Cortex of kidney (tissue), 1 donor: ENCODE measurements around the gene SIVA1.
"Not testable (repeated sequence)": the region's sequence is repeated elsewhere in the genome, so short reads cannot be mapped to it uniquely, and the experiment has no call there.

Source experiments
- DNase-seq: peaks from one replicate; lab custom pipeline; 2025; lab: John Stamatoyannopoulos, UW

Gene SIVA1

DNA sequence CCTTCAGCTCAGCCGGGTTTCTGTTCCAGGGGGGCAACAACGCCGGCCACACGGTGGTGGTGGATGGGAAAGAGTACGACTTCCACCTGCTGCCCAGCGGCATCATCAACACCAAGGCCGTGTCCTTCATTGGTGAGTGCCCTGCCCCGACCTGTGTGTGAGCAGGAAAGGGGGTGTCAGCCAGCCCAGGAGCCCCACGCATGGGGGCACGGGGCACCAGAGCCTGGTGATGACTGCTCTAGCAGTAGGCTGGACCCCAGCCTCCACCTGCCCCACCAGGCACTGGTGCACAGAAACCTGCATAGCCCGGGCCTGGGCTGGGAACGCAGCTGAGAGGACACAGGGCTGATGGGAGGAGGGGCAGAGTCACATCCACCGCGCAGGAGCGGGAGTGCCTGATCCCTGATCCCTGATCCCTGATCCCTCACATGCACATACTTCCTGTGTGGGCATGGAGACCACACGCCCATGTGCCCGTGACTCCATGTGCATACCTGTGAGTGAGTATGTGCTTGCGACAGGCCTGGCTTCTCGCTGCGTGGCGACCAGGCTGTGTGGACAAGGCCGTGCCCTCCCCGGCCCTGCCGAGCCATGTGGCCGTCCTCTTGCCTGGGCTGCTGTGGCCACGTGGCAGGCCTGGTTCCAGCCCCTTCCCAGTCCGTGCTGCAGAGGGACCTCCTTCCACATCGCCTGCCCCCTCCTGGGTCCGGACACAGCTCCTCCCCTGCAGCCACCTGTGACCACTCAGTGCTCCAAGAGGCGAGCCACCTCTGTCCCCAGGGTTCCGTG lies 17.8 kb upstream of the SIVA1 start:
- DNase-seq = no peak

DNA sequence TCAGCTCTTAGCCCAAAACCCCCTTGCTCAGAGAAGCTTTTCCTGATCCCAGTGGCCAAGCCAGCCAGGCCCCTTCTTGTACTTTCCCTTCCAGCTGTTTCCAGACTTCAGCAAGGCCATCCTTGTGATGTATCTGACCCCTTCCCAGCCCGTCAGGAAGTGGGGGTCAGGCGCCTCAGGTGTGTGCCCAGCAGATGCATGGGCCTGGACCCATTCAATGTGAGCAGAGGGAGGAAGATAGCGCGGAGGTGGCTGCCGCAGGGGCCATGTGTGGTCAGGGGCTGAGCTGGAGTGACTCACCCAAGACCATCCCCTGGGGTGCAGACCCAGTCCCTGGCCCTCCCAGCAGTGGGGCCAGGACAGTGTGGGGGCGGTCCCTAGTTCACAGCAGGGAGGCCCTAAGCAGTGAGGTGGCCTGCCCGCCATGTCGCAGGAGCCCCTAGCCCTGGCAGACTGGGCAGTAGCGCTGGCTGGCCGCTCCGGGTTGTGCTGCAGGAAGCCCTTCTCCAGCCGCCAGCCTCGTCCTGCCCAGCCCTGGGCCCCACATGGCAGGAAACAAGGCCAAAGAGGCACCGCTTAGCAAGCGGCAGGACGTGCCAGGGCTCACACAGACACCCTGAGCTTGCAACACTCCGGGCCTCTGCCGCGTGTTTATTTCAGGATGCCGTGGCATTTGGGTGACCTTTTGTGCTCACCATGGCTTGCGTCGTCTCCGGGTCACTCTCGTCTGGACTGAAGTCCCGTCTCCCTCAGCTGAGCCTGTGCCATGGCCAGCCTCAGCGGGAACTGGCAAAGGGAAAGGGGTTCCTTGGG lies 16.9 kb upstream of the SIVA1 start:
- DNase-seq = no peak

DNA sequence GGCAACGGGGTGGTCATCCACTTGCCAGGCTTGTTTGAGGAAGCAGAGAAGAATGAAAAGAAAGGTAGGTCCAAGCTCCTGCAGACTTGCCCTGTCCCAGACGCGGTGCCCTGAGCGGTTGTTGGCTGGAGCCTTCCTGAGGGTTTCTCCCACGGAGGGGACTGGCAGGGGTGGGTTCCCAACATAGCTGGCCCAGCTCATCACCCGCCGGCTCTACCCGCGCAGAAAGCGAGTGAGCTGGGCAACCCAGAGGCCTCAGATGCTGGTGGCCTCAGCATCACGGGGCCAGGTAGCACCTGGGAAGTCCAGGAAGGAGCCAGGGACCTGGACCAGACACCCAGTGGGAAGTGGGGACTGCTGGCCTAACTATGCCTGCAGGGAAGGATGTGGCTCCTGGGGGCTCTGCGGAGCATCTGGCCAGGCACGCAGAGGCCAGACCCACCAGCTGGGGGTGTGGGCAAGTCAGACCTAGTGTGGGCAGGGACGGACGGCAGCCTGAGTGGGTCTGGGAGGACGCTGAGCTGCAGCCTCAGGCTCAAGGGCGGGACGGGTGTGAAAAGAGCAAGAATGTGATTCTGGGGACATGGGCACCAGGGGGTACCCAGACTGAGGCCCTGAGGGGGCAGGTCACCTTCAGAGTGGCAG lies 14.4 kb upstream of the SIVA1 start:
- DNase-seq = no peak

DNA sequence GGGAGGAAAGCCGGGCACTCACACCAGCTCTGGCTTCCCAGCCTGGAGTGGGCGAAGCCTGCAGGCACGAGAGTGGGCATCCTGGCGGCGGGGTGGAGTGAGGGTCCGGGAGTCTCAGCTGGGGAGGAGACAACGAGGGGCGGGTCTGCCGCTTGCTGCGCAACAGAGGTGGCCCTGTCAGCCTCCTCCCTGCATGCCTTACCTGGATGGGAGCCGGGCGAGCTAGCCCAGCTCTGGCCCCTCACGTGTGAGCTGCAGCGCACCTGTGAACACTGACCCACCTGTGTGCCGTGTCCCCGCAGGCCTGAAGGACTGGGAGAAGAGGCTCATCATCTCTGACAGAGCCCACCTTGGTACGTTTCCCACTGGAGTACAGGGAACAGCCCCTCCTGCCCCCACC lies 13.9 kb upstream of the SIVA1 start:
- DNase-seq = no peak

DNA sequence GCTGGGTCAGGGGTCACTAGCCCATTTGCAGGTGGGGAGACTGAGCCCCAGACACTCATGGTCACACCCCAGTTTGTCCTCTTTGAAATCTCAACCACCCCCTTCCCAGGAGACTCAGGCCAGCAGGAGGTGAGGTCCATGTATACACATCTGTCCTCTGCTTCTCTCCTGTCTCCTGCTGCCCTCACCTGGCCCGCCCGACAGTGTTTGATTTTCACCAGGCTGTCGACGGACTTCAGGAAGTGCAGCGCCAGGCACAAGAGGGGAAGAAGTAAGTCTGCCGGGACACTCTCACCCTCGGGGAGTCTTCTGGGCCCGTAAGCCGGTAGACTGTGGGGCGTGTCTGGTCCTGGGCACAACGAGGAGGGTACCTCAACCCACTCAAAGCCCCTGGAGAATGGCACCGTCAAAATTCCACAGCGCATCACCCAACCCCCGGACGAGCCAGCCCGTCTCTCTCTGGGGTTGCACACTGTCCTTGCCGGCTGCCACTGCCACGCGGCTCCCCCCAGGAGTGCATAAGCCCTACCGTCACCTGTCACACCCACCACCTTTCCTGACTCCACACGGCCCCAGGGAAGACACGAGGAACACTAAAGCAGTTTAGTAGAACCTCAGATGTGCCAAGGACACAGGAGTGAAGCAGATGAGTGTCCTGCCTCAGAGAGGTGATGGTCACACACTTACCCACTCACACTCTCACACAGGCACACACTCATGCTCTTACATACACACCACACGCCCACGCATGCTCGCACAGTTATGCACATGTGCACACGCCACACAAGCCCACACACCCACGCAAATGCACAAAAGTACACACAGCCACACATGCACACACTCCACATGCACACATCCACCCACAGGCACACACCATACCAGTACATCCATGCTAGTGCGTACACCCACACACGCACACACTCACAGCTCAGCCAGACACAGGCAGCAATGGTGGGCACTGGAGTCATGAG lies 13.1 kb upstream of the SIVA1 start:
- DNase-seq = no peak

DNA sequence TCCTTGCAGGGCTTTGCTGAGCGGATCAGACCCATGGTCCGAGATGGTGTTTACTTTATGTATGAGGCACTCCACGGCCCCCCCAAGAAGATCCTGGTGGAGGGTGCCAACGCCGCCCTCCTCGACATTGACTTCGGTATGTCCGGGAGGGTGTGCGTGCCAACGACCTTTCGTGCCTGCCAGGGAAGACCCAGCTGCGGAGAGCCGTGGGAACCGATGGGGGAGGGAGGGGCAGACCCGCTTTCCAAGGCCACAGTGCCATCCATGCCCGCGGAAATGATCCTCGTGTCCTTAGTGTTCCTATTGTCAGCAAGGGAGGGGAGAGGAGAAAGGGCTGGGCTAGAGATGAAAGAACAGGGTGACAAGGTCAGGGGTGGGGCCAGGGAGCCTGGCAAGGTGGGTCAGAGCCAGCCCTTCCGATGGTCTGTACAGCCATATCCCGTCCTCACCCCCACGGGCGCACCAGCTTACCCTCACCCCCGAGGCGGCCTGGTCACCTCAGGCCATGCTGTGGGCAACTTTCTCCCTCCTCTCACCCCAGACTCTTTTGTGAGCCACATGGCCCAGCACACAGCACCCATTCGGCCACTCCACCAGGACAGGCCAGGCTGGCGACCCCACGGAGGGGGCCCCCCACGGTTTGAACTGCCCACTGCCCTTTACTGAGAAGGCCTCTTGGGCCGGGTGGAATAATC lies 11.7 kb upstream of the SIVA1 start:
- DNase-seq = no peak

DNA sequence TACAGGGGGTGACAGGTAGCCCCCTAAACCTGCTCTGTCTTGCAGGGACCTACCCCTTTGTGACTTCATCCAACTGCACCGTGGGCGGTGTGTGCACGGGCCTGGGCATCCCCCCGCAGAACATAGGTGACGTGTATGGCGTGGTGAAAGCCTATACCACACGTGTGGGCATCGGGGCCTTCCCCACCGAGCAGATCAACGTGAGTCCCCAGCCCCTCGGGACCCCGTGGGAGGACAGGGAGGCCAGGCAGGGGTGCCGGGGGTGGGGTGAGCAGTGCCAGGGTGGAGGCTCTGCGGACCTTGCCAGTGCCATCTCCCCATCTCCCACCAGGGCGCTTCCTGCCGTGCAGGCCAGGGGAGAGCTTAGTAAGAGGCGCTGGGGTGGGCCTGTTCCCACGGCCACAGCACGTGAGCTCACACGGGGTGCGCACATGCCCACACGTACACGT lies 11.1 kb upstream of the SIVA1 start:
- no peak for DNase-seq

DNA sequence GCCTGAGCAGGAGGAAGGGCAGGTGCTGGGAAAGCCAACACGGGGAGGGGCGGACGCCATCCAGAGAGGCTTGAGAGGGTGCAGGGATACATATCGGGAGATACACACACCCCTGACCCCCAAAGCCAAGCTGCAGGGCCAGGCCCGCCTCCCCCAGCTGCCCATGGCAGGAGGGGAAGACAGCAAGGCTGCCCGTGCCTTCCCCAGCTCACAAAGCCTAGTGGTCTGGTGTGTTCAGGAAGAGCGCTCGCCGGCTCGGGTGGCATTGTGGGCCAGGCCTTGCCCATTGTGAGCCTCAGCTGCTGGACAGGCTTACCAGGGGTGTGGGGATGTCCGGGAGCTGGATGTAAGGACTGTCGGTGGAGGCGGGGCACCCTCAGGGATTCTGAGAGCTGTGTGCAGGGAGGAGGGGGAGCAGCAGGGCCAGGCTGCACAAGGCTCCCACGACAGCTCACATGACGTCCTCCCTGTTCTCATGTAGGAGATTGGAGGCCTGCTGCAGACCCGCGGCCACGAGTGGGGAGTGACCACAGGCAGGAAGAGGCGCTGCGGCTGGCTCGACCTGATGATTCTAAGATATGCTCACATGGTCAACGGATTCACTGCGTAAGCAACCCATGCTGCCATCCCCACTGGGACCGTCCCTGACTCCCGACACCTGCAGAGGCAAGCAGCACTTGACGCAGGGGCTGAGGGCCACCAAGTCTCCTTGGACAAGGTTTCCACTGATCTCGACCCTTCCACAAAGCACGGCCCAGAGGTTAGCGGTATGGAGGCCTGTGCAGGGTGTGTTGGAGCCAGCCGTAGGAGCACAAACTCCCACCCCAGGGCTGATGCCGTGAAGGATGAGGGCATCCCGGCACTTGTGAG lies 10.1 kb upstream of the SIVA1 start:
- no peak for DNase-seq

DNA sequence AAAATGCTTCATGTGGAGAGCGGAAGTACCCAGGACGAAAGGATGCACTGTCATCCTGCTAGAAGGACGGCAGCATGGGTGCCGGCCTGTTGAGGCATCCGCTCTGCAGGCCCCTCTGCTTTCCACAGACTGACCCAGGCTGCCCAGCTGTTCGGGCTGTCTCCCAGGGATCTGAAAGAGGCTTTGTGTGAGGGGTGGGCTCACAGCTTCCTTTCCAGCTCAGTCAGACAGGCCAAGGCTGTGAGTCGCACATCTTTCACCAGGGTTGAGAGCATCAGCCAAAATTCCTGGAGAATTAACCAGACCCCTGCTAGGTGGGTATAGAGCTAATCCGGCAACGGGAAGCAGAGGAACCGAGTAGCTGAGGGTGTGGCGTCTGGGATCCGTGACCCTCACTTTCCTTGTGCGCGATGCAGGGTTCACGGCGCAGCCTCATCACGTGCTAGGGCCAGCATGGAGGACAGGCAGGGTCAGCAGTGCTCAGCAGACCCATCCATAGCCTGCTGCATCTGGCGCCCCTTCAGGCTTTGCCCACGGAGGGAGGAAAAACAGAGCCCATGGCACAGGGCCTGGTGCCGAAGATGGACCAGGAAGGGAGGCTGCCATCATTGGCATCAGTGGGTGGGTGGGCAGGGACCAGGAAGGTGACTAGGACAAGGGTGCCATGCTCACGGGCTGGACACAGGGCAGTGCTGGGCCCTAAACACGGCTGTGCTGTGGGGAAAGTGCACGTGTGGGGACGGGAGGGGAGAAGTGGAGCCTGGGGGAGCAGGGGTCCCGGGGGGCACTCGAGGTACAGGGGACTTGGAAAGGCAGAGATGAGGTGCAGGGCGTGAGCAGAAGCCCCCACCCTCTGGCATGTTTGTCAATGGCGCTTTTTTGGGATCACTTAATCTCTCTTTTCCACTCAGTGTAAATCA lies 9.2 kb upstream of the SIVA1 start:
- DNase-seq = no peak

DNA sequence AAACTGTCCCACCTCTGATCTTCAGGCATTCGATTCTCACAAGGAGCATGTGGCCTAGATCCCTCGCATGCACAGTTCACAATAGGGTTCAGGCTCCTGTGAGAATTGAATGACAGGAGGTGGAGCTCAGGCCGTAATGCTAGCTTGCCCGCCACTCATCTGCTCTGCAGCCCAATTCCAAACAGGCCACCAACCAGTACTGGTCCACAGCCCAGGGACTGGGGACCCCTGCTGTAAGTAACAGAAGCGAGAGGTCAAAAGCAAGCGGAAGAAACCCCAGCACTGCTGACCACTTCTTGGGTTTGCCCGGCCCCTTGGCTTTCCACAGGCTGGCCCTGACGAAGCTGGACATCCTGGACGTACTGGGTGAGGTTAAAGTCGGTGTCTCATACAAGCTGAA lies 8.5 kb upstream of the SIVA1 start:
- no peak for DNase-seq

DNA sequence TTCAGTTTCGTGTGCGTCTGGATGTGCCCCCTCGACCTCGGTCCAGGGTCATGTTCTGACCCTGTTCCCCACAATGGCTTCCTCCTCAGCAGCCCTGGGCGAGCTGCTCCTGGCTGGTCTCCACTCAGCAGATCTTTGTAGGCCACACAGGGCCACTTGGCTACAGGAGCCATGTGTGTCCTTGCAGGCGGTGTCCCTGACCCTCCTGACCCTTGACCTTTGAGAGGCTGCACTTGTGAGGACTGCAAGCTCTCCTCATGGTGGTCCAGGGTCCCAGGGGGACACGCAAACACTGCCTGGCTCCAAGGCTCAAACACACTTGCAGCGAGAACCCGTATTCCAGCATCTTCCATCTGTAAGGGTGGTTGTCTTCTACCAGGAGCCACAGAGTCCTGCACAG lies 7.5 kb upstream of the SIVA1 start:
- DNase-seq = no peak

DNA sequence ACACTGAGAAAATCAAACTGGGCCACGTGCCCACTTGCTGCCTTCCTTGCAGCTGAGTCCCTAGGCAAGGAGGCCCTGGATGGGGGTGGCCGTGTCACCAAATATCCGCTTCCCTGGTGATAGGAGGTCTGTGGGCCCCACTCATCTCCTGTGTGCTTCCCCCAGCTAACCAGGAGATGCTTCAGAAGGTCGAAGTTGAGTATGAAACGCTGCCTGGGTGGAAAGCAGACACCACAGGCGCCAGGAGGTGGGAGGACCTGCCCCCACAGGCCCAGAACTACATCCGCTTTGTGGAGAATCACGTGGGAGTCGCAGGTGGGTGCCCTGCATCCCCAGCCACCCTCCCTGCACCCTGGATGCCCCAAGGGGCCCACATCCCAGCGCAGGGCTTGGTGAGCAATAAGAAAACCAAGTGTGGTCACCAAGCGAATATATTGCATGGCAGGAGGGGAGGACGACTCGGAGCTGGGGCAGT lies 6.8 kb upstream of the SIVA1 start:
- DNase-seq = no peak

DNA sequence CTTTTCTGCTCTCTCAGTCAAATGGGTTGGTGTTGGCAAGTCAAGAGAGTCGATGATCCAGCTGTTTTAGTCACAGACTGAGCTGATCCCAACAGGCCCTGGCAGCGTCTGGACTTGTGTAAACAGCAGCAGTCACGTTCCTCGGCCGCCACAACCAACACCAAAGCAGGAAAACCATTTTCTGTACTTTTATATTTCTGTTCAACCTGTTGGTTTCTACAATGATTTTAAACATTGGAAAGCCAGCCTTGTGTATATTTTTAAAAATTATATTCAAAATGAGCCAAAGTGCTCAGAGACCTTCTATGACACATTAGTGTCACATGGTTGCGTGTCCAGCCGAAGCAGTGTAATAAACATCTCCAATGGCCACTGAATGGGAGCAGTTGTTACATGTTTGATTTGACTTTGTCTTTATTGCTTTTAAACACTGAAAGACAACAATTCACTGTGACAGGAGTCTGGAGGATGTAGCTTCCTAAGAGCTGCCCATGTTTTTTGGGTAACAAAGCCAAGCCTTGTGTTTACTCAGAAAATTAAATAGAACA lies 5.9 kb upstream of the SIVA1 start:
- no peak for DNase-seq

DNA sequence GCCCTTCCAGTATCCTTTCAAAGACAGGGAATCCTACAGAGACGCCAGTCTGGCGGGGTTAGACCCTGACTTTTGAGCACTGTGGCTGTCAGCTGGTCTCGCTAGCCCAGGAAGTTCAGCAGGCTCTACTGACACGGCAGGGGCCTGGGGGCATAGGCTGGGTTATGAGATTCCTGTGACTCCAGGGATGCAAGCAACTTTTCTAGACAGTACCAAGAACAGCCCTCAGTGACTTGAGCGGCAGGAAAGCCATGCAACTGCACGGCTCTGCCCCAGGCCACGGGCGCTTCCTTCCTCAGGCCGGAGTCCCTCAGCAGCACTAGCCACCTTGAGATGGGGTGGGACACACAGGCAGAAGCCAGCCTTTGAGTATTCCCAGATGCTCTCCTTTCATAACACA lies 5.1 kb upstream of the SIVA1 start:
- no peak for DNase-seq

DNA sequence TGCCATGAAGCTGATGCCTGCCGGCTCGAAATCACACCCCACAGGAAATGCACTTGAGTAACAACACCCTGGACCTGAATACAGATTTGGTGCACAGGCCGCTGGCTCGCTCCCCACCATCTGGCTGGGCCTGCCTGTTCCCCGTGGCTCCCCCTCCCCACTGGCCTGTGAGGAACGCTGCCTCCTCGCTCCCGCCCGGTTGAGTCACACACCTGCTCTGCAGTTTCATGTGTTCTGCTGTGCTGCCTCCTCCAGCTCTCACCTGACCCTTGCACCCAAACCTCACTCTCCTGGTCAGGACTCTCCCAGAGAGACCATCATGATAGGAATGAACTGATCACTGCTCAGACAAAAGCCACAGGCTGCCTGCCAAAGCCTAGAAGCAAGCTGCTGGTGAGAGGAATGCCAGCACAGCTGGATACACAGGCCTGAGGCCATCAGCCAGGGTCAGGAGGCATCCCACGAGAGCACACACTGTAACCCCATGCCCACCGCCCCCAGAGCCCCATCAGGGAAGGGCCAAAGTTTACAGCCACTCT lies 3.8 kb upstream of the SIVA1 start:
- no peak for DNase-seq

DNA sequence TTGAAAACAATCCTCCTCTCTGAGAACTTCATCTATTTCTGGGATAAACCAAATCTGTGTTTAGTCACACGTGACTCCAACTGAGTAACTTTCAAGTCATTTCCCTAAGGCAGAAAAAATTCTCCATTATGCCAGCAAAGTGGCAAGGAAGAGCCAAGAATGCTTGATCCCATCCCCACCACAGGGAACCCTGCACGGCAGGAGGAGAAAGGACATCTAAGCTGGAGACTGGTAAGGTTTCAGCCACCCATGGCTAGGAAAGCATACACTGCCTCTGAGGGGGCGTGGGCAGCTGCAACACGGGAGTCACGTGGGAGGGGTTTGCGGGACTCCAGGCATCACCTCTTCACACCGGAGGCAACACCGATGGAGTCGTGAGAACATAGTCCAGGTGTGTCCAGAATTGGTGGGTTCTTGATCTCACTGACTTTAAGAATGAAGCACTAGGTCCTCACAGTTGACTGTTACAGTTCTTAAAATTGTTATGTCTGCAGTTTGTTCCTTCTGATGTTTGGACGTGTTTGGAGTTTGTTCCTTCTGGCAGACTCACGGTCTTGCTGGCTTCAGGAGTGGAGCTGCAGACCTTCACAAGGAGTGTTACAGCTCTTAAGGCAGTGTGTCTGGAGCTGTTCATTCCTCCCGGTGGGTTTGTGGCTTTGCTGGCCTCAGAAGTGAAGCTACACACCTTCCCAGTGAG lies 2.7 kb upstream of the SIVA1 start:
- no peak for DNase-seq

DNA sequence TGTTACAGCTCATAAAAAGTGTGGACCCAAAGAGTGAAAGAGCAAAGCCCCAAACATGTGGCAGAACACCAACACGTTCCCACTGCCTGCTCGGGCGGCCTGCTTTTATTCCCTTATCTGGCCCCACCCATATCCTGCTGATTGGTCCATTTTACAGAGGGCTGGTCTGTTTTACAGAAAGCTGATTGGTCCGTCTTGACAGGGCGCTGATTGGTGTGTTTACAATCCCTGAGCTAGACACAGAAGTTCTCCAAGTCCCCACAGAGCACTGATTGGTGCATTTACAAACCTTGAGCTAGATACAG lies 2.2 kb upstream of the SIVA1 start:
- DNase-seq = not testable (repeated sequence)
